Omental fat pad (tissue), 4 donors: ENCODE results near the gene B4GALT1. TPM values are rescaled to one million over a fixed set of nuclear protein-coding genes. Genes with fewer than 3 reads are reported as not detected.

Experiments used
- ATAC-seq: fragments of 150-250 bp; one replicate; pipeline ENCODE4 v1.9.1; 2016; ENCODE audit warnings: mild to moderate bottlenecking, moderate library complexity; ENCODE audit not compliant: low FRiP score
- DNase-seq: peaks from one replicate; pipeline ENCODE4 v3.0.0-alpha.2; 2019; ENCODE audit warnings: low spot score
- total RNA-seq, 4 donors: library from RNA; depleted of rRNA; stranded (reverse); fragments of >200 nt; gene quantifications; one replicate each; pipeline ENCODE4 v1.1.0, GENCODE V29; 2016
- TF ChIP-seq, protein P1 (sequence below), 3 donors: fragments of 450-650 bp; IDR thresholded peaks; one replicate each; pipeline ENCODE4 v1.5.1; 2016 to 2017; ENCODE audit warnings: antibody characterized with exemption in 3 of 3, mild to moderate bottlenecking in 3 of 3, moderate library complexity in 2 of 3

The B4GALT1 gene
- total RNA-seq, 4 donors from 2014 or later: 52.5 to 113 (median 72.1) TPM

DNA sequence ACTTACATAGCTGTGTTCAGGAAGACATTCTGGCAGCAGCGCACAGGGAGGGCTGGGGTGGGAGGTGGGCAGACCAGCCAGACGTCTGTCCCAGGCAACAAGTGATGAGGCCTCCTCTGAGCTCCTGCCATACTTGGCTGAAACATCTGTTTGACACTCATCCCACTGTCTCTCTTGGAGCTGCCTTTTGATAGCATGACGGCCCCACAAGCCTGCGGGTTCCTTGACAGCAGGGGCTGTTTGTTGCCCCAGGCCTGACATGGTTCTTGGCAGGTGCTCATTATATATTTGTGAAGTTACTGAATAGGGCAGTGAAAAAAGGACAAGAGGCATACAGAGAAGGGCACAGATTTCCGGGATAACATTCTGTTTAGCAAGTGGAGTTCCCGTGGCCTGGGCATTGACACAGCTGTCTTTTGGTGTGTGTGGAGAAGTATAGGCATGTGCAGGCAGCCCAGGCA lies 22.2 kb upstream of the B4GALT1 start:
- DNase-seq (no peak), ATAC-seq (no peak)
- TF ChIP-seq, protein P1, sequence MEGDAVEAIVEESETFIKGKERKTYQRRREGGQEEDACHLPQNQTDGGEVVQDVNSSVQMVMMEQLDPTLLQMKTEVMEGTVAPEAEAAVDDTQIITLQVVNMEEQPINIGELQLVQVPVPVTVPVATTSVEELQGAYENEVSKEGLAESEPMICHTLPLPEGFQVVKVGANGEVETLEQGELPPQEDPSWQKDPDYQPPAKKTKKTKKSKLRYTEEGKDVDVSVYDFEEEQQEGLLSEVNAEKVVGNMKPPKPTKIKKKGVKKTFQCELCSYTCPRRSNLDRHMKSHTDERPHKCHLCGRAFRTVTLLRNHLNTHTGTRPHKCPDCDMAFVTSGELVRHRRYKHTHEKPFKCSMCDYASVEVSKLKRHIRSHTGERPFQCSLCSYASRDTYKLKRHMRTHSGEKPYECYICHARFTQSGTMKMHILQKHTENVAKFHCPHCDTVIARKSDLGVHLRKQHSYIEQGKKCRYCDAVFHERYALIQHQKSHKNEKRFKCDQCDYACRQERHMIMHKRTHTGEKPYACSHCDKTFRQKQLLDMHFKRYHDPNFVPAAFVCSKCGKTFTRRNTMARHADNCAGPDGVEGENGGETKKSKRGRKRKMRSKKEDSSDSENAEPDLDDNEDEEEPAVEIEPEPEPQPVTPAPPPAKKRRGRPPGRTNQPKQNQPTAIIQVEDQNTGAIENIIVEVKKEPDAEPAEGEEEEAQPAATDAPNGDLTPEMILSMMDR (IDR thresholded peaks at IDR 0.05): no peak

DNA sequence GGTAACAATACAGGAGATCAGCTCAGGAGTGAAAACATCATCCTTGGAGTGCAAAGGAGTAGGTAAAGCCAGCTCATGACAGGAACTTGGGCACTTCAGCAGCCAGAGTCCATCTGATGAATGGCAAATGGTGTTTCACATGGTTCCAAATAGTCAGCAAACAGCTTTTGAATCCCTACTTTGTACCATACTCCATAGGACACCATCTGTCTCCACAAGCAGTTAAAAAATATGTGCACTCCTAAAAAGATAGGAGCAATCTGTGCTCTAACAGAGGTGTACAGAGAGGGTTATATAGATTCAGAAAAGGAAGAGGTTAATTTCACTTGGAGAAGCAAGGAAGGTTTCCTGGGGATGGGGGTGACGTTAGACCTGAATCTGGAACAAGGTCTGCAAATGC lies 21.6 kb upstream of the B4GALT1 start:
- TF ChIP-seq, protein P1 (IDR thresholded peaks at IDR 0.05): no peak
- DNase-seq (no peak), ATAC-seq (no peak)

DNA sequence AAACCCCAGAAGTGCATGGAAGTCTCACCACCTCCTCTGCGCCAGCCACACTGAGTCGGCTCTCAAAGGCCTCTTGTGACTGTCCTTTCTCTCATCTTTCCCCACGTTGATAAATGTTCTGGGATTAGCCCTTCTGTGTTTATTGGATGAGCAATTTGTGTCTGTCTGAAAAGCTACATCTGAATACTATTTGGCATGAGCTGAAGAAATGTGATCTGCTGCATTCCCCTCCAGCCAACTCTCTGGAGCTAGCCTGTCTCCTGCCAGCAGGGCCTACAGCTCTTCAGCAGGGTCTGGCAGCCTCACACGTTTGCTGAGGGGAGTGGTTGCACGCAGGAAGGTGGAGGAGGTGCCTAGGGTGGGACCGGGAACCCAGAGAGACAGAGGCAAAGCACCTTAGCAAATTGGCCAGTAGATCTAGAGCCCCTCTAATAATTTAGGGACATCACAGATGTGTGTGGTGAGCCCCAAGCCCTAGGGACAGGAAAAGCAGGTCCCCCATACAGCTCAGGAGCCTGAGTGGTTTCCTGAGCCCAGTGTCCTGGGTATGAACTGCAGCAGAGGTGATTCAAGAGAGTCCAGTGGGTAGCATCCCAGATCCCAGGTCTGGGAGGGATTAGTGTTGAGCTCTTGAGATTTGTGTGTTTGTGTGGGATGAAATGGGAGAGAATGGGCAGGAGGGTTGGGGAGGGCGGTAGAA lies 20.5 kb upstream of the B4GALT1 start:
- TF ChIP-seq, protein P1 (IDR thresholded peaks at IDR 0.05): no peak
- ATAC-seq (peak; percentile 76), DNase-seq (no peak)

DNA sequence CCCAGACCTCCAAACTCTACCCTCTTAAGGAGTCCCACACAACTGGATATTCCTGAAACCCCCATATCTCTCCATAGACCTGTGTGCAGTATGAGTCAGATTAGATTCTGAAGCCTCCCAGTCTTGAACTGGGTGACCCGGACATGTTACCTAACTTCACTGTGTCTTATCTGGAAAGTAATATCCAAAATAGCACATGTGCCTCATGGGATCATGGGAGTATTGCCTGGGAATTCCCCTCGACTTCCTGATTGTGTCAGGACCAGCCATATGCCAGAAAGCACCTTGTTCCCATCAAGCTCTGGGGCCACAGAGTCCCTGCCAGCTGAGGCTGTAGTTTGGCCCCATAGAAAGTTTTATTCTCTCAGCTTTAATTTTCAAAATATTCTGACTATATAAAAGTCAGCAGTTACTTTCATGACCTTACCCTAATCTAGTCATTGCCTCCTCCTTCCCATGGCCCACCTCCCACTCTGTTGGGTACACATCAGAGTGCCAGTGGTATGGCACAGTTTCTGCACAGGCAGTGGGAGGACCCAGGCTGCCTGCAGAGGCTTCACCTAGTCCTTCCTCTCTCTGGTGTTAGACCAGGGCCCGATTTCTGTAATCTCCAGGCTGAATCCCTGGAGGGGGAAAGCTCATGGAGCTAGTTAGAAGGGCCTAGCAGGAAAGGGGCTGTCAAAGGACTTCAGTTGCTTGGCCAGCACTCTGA lies 19.5 kb upstream of the B4GALT1 start:
- TF ChIP-seq, protein P1 (IDR thresholded peaks at IDR 0.05): no peak
- no peak for DNase-seq
- ATAC-seq: peak; percentile 73

DNA sequence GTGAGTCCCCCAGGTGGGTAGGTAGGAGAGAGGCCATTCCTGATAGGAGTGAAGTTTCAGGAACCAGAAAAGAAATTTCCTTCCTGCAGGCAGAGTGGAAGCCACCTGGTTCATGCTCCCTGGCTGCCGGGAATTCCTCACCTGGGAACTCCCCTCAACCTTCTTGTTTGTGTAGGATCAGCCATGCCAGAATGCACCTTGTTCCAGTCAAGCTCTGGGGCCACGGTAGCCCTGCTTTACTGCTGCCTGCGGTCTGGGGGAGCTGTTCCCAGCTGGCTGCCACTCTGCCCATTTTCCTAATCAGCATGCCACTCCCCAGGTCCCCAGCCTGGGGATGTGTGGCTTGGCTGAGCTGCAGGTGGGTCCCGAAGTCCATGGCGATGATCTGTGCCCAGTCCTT lies 18.7 kb upstream of the B4GALT1 start:
- TF ChIP-seq, protein P1 (IDR thresholded peaks at IDR 0.05): no peak

DNA sequence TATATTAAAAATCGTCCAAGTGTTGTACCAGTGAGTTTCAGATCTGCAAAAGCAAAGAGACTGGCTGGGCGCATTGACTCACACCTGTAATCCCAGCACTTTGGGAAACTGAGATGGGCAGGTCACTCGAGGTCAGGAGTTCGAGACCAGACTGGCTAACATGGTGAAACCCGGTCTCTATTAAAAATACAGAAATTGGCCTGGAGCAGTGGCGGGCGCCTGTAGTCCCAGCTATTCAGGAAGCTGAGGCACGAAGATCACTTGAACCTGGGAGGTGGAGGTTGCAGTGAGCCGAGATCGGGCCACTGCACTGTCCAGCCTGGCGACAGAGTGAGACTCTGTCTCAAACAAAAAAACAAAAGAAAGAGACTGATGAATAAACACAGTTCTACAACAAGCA lies 18.3 kb upstream of the B4GALT1 start:
- TF ChIP-seq, protein P1 (IDR thresholded peaks at IDR 0.05): no peak
- no peak for ATAC-seq
- DNase-seq: no peak

More for the DNA sequence above, 18.7 kb upstream of the B4GALT1 start:
- DNase-seq (no peak), ATAC-seq (no peak)
